Smooth muscle cell of the brain vasculature (primary cell): Measurements from ENCODE around the gene CELA2B.
"Not testable (repeated sequence)": the region's sequence is repeated elsewhere in the genome, so short reads cannot be mapped to it uniquely, and the experiment has no call there.

Source experiments
- DNase-seq: peaks from one replicate; pipeline ENCODE4 v3.0.0-alpha.2; 2012; ENCODE audit warnings: low read depth, low spot score

CELA2B gene

GRCh38 chr1:15445390-15446122 lies 30.3 kb upstream of the CELA2B start:
- no peak for DNase-seq

GRCh38 chr1:15446212-15446611 lies 29.7 kb upstream of the CELA2B start:
- no peak for DNase-seq

- DNase-seq: no peak
Observed at GRCh38 chr1:15448877-15449462, 26.9 kb upstream of the CELA2B start.

GRCh38 chr1:15449567-15449966 lies 26.3 kb upstream of the CELA2B start:
- DNase-seq: no peak

- no peak for DNase-seq
Observed at GRCh38 chr1:15451014-15451722, 24.7 kb upstream of the CELA2B start.

GRCh38 chr1:15452216-15452615 lies 23.7 kb upstream of the CELA2B start:
- DNase-seq: no peak

- no peak for DNase-seq
Observed at GRCh38 chr1:15452866-15453571, 22.9 kb upstream of the CELA2B start.

- no peak for DNase-seq
Observed at GRCh38 chr1:15453734-15454133, 22.2 kb upstream of the CELA2B start.

- peak; percentile 44 for DNase-seq
Observed at GRCh38 chr1:15454256-15454655, 21.6 kb upstream of the CELA2B start.

- no peak for DNase-seq
Observed at GRCh38 chr1:15455522-15455921, 20.4 kb upstream of the CELA2B start.

- no peak for DNase-seq
Observed at GRCh38 chr1:15456313-15456954, 19.5 kb upstream of the CELA2B start, which contains the start of gene CELA2A. Gene CELA2A (plus strand): TSS chr1:15456732. CDS start chr1:15456754, 22 bp downstream.

GRCh38 chr1:15457585-15457984 lies 18.3 kb upstream of the CELA2B start:
- no peak for DNase-seq

- DNase-seq: not testable (repeated sequence)
Observed at GRCh38 chr1:15458388-15458787, 17.5 kb upstream of the CELA2B start.

GRCh38 chr1:15459771-15460707 lies 15.9 kb upstream of the CELA2B start:
- no peak for DNase-seq

GRCh38 chr1:15460708-15461095 lies 15.2 kb upstream of the CELA2B start:
- DNase-seq: no peak

GRCh38 chr1:15463064-15463800 lies 12.7 kb upstream of the CELA2B start:
- DNase-seq: not testable (repeated sequence)

- DNase-seq: not testable (repeated sequence)
Observed at GRCh38 chr1:15463926-15464322, 12.0 kb upstream of the CELA2B start.

GRCh38 chr1:15465674-15466073 lies 10.2 kb upstream of the CELA2B start:
- DNase-seq: no peak

- DNase-seq: not testable (repeated sequence)
Observed at GRCh38 chr1:15466955-15467625, 8.8 kb upstream of the CELA2B start.
